Gastrocnemius medialis (tissue), 4 donors: ENCODE data around the gene CPLX4. TPM values are rescaled to one million over a fixed set of nuclear protein-coding genes. Genes with fewer than 3 reads are reported as not detected.
A peak's percentile ranks its signal among the peaks of the same experiment; 100 is the strongest.

Experiments used
- ATAC-seq, 2 donors: fragments of 150-250 bp; one replicate each; pipeline ENCODE4 v1.9.1; 2016
- DNase-seq, 2 donors: peaks; one replicate each; pipeline ENCODE4 v3.0.0-alpha.2; 2019
- H3K27ac ChIP-seq, 4 donors: fragments of 200-600 bp; sonication (generic); 1 replicate in 1 of 4; 2 replicates in 3 of 4; pipeline ENCODE4 v1.5.1; 2016 to 2018; ENCODE audit warnings: mild to moderate bottlenecking in 2 of 4, moderate library complexity in 1 of 4
- H3K27me3 ChIP-seq, 3 donors: fragments of 200-600 bp; sonication (generic) in 2 of 3; 1 replicate in 1 of 3; 2 replicates in 2 of 3; pipeline versions ENCODE4 v1.5.1 to v1.6.0; 2016 to 2019; ENCODE audit warnings: mild to moderate bottlenecking in 1 of 3, moderate library complexity in 1 of 3
- H3K36me3 ChIP-seq, 2 donors: fragments of 200-600 bp; sonication (generic) in 1 of 2; one replicate each; pipeline ENCODE4 v1.5.1; 2017 to 2018
- H3K4me1 ChIP-seq, 2 donors: fragments of 200-600 bp; sonication (generic) in 1 of 2; one replicate each; pipeline ENCODE4 v1.5.1; 2016 to 2017; ENCODE audit warnings: mild to moderate bottlenecking in 2 of 2
- H3K4me3 ChIP-seq, 4 donors: fragments of 200-600 bp; sonication (generic) in 3 of 4; 1 replicate in 1 of 4; 2 replicates in 3 of 4; pipeline ENCODE4 v1.5.1; 2016 to 2019; ENCODE audit warnings: mild to moderate bottlenecking in 2 of 4
- H3K9me3 ChIP-seq, 3 donors: fragments of 200-600 bp; sonication (generic) in 2 of 3; 1 replicate in 1 of 3; 2 replicates in 2 of 3; pipeline ENCODE4 v1.5.1; 2016 to 2019
- POLR2A ChIP-seq, 2 donors: fragments of 450-650 bp; IDR thresholded peaks; one replicate each; pipeline ENCODE4 v1.6.1; 2017; ENCODE audit warnings: antibody characterized with exemption in 2 of 2, mild to moderate bottlenecking in 2 of 2, moderate library complexity in 2 of 2
- in situ Hi-C, 4 donors: fragments of 200-750 bp; cut with MboI; loops; one replicate each; pipeline versions ENCODE4 v1.15.0 to v1.8.0; 2017; ENCODE audit warnings: low sequenced_read_pairs in 4 of 4
- intact Hi-C: fragments of 100-400 bp; cut with DNase I; formaldehyde crosslinking; loops from one replicate; pipeline ENCODE4 v1.15.1; 2023; ENCODE audit warnings: low total_unique reads
- total RNA-seq, 4 donors: library from RNA; depleted of rRNA; stranded (reverse); fragments of >200 nt; gene quantifications; one replicate each; pipeline versions ENCODE4 v1.1.0 to v1.2.3, GENCODE V29; 2016
- TF ChIP-seq, protein P1 (sequence below), 5 experiments: fragments of 450-650 bp in 3 of 5; fragments of 200-600 bp in 2 of 5; sonication (generic) in 2 of 5; IDR thresholded peaks in 4 of 5; conservative IDR thresholded peaks in 1 of 5; 1 replicate in 4 of 5; 2 replicates in 1 of 5; pipeline ENCODE4 v1.5.1; 2016 to 2019; ENCODE audit warnings: antibody characterized with exemption in 5 of 5, mild to moderate bottlenecking in 3 of 5, moderate library complexity in 3 of 5

Gene CPLX4
- total RNA-seq, 4 donors from 2014 or later = not detected

DNA sequence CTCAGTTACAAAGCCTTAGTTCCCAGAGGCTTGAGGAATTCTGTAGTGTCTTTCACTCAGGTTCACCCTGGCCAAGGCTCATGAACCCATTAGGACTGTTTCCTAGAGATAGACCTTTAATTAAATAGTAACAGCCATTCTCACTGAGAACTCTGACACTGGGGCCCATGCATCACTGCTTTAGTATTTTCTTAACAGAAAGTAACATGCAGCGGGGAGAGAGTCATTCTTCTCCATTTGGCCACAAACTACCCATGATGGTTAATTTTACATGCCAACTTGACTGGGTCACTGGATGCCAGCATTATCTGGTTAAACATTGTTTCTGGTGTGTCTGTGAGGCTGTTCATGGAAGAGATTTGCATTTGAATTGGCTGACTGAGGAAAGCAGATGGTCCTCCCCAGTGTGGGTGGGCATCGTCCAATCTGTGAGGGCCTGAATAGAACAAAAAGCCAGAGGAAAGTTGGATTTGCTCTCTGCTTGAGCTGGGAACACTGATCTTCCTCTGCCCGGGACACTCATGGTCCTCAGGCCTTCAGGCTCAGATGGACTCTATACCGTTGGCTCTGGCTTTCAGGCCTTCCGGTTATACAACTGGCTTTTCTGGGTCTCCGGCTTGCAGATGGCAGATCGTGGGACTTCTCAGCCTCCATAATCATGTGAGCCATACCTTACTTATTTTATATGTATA, 5.6 kb upstream of the CPLX4 start:
- no peak overlapping the region for H3K4me3 ChIP-seq
- intact Hi-C loops = no loop called here
- H3K27me3 ChIP-seq = no peaks in the 10 kb centered on the region
- DNase-seq (no peak), ATAC-seq (no peak)
- no peak overlapping the region for H3K27ac ChIP-seq
- no peaks in the 10 kb centered on the region for H3K4me1 ChIP-seq
- H3K36me3 ChIP-seq = peaks cover 0 to 25% of the 10 kb centered on the region in 2 donors
- TF ChIP-seq POLR2A (IDR thresholded peaks at IDR 0.05) = no peak
- H3K9me3 ChIP-seq = no peaks in the 10 kb centered on the region
- in situ Hi-C loops = loop anchor here in 1 of 4 donors (25.0 kb wide), 1 partner anchor 88 kb away; no protein-coding TSS in a partner anchor

GRCh38 chr18:59311631-59312030, 6.8 kb downstream of the CPLX4 start:
- no peak overlapping the region for H3K27ac ChIP-seq
- intact Hi-C loops (no loop called here), in situ Hi-C loops (loop anchor here in 2 of 4 donors (5.0 to 25.0 kb wide), 2 partner anchors 91 to 101 kb away; no protein-coding TSS in a partner anchor)

DNA sequence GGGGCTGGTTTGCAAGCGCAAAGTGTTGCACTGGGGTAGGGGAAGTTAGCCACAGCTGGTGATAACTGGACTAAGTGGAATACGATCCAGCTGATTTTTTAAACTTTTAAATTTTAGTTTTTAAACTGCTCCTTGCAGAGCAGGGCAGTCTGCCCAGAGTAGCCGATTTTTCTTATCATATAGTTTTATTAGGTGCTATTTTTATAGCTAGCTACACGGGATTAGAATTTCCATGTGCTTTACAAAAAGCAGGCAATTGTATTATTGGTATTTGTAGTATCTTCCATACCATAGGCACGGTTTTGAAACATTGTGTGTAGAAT, 9.6 kb downstream of the CPLX4 start:
- peak in 1 of 2 donors; percentile 40 for ATAC-seq
- in situ Hi-C loops = loop anchor here in 3 of 4 donors (5.0 to 25.0 kb wide), 3 partner anchors 93 to 106 kb away; no protein-coding TSS in a partner anchor

More at GRCh38 chr18:59311631-59312030, 6.8 kb downstream of the CPLX4 start:
- Histone ChIP-seq H3K36me3 (no peaks in the 10 kb centered on the region), H3K9me3 (no peaks in the 10 kb centered on the region), H3K4me1 (no peaks in the 10 kb centered on the region), H3K27me3 (peaks cover 0 to 6% (median 0%) of the 10 kb centered on the region in 3 donors), H3K4me3 (no peak overlapping the region)
- no peak for DNase-seq
- TF ChIP-seq POLR2A (IDR thresholded peaks at IDR 0.05) = no peak
- TF ChIP-seq, protein P1, sequence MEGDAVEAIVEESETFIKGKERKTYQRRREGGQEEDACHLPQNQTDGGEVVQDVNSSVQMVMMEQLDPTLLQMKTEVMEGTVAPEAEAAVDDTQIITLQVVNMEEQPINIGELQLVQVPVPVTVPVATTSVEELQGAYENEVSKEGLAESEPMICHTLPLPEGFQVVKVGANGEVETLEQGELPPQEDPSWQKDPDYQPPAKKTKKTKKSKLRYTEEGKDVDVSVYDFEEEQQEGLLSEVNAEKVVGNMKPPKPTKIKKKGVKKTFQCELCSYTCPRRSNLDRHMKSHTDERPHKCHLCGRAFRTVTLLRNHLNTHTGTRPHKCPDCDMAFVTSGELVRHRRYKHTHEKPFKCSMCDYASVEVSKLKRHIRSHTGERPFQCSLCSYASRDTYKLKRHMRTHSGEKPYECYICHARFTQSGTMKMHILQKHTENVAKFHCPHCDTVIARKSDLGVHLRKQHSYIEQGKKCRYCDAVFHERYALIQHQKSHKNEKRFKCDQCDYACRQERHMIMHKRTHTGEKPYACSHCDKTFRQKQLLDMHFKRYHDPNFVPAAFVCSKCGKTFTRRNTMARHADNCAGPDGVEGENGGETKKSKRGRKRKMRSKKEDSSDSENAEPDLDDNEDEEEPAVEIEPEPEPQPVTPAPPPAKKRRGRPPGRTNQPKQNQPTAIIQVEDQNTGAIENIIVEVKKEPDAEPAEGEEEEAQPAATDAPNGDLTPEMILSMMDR (IDR thresholded peaks at IDR 0.05 in 4 of 5, conservative IDR thresholded peaks at IDR 0.05 in 1 of 5) = no peak
- ATAC-seq = no peak

GRCh38 chr18:59308248-59308937, 10.1 kb downstream of the CPLX4 start:
- H3K4me3 ChIP-seq = peak overlapping the region; percentile 13 to 57 (median 42)
- no peak overlapping the region for H3K27ac ChIP-seq
- no peaks in the 10 kb centered on the region for H3K4me1 ChIP-seq
- no peaks in the 10 kb centered on the region for H3K9me3 ChIP-seq
- peaks cover 0 to 6% (median 3%) of the 10 kb centered on the region in 3 donors for H3K27me3 ChIP-seq
- intact Hi-C loops = loop anchor here (2.0 kb wide), 1 partner anchor 94 kb away; no protein-coding TSS in a partner anchor
- TF ChIP-seq, protein P1 (IDR thresholded peaks at IDR 0.05 in 4 of 5, conservative IDR thresholded peaks at IDR 0.05 in 1 of 5) = peak; percentile 60 to 82 (median 79)
- no peak for TF ChIP-seq POLR2A (IDR thresholded peaks at IDR 0.05)
- ATAC-seq (peak; percentile 92 to 97), DNase-seq (peak; percentile 36 to 58)
- H3K36me3 ChIP-seq = no peaks in the 10 kb centered on the region
- in situ Hi-C loops = loop anchor here in 3 of 4 donors (5.0 to 25.0 kb wide), 3 partner anchors 94 to 106 kb away; no protein-coding TSS in a partner anchor

More for the DNA sequence above, 9.6 kb downstream of the CPLX4 start:
- intact Hi-C loops = loop anchor here (2.0 kb wide), 1 partner anchor 94 kb away; no protein-coding TSS in a partner anchor
- no peaks in the 10 kb centered on the region for H3K9me3 ChIP-seq
- H3K36me3 ChIP-seq = no peaks in the 10 kb centered on the region
- no peak overlapping the region for H3K27ac ChIP-seq
- peaks cover 0 to 6% (median 3%) of the 10 kb centered on the region in 3 donors for H3K27me3 ChIP-seq
- DNase-seq = no peak
- no peaks in the 10 kb centered on the region for H3K4me1 ChIP-seq
- TF ChIP-seq, protein P1 (IDR thresholded peaks at IDR 0.05 in 4 of 5, conservative IDR thresholded peaks at IDR 0.05 in 1 of 5) = no peak
- TF ChIP-seq POLR2A (IDR thresholded peaks at IDR 0.05) = no peak
- H3K4me3 ChIP-seq = peak overlapping the region; percentile 13 to 57 (median 42)

- no peak for DNase-seq
- H3K9me3 ChIP-seq = no peaks in the 10 kb centered on the region
- H3K4me1 ChIP-seq = no peaks in the 10 kb centered on the region
- H3K36me3 ChIP-seq = no peaks in the 10 kb centered on the region
- H3K27me3 ChIP-seq = peaks cover 0 to 6% (median 3%) of the 10 kb centered on the region in 3 donors
- no peak for ATAC-seq
- intact Hi-C loops = no loop called here
- TF ChIP-seq, protein P1 (IDR thresholded peaks at IDR 0.05 in 4 of 5, conservative IDR thresholded peaks at IDR 0.05 in 1 of 5) = no peak
- no peak for TF ChIP-seq POLR2A (IDR thresholded peaks at IDR 0.05)
- H3K27ac ChIP-seq = no peak overlapping the region
- H3K4me3 ChIP-seq = no peak overlapping the region
- in situ Hi-C loops = loop anchor here in 3 of 4 donors (5.0 to 25.0 kb wide), 3 partner anchors 96 to 108 kb away; no protein-coding TSS in a partner anchor
These were observed 11.8 kb downstream of the CPLX4 start for GRCh38 chr18:59306640-59307039.
